ENCODE measurements around the gene CORIN. TPM values are rescaled to one million over a fixed set of nuclear protein-coding genes. Genes with fewer than 3 reads are reported as not detected.
A peak's percentile ranks its signal among the peaks of the same experiment; 100 is the strongest.

CORIN gene
- total RNA-seq, 1 donor from 2014 or later: not detected

DNA sequence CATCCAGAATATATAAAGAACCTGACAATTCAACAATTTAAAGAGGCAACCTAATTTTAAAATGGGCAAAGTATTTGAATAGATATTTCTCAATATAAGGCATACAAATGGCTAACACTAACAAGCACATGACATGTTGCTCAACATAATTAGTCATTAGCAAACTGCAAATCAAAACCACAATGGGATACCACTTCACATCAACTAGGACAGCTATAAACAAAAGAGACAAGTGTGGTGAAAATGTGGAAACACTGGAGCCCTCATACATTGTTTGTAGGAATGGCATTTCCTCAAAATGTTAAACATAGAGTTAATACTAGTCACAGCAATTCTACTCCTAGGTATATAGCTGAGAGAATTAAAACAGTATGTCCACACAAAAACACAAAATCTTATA, 96.7 kb downstream of the CORIN start:
- Histone ChIP-seq H3K27me3 (ENCODE audit: control insufficient read depth, insufficient read depth, low read length) (no peaks in the 10 kb centered on the region), H3K36me3 (ENCODE audit: control insufficient read depth, insufficient read depth, low read length) (no peaks in the 10 kb centered on the region), H3K4me3 (ENCODE audit: low read depth, low read length) (no peak overlapping the region)
- TF ChIP-seq CTCF (IDR thresholded peaks at IDR 0.05; ENCODE audit: insufficient read depth, low read length, poor library complexity, severe bottlenecking): no peak
- DNase-seq (ENCODE audit: low read depth): peak; percentile 5

GRCh38 chr4:47737326-47737725, 100.5 kb downstream of the CORIN start:
- Histone ChIP-seq H3K27me3 (ENCODE audit: control insufficient read depth, insufficient read depth, low read length) (no peaks in the 10 kb centered on the region), H3K4me3 (ENCODE audit: low read depth, low read length) (no peak overlapping the region), H3K36me3 (ENCODE audit: control insufficient read depth, insufficient read depth, low read length) (no peaks in the 10 kb centered on the region)
- no peak for TF ChIP-seq CTCF (IDR thresholded peaks at IDR 0.05; ENCODE audit: insufficient read depth, low read length, poor library complexity, severe bottlenecking)
- DNase-seq (ENCODE audit: low read depth): no peak

- Histone ChIP-seq H3K36me3 (ENCODE audit: control insufficient read depth, insufficient read depth, low read length) (no peaks in the 10 kb centered on the region), H3K27me3 (ENCODE audit: control insufficient read depth, insufficient read depth, low read length) (no peaks in the 10 kb centered on the region), H3K4me3 (ENCODE audit: low read depth, low read length) (no peak overlapping the region)
- DNase-seq (ENCODE audit: low read depth): no peak
- TF ChIP-seq CTCF (IDR thresholded peaks at IDR 0.05; ENCODE audit: insufficient read depth, low read length, poor library complexity, severe bottlenecking): no peak
These were observed 101.3 kb downstream of the CORIN start for GRCh38 chr4:47736555-47736954.

GRCh38 chr4:47736146-47736545, 101.7 kb downstream of the CORIN start:
- Histone ChIP-seq H3K4me3 (ENCODE audit: low read depth, low read length) (no peak overlapping the region), H3K36me3 (ENCODE audit: control insufficient read depth, insufficient read depth, low read length) (no peaks in the 10 kb centered on the region), H3K27me3 (ENCODE audit: control insufficient read depth, insufficient read depth, low read length) (no peaks in the 10 kb centered on the region)
- TF ChIP-seq CTCF (IDR thresholded peaks at IDR 0.05; ENCODE audit: insufficient read depth, low read length, poor library complexity, severe bottlenecking): no peak
- no peak for DNase-seq (ENCODE audit: low read depth)

DNA sequence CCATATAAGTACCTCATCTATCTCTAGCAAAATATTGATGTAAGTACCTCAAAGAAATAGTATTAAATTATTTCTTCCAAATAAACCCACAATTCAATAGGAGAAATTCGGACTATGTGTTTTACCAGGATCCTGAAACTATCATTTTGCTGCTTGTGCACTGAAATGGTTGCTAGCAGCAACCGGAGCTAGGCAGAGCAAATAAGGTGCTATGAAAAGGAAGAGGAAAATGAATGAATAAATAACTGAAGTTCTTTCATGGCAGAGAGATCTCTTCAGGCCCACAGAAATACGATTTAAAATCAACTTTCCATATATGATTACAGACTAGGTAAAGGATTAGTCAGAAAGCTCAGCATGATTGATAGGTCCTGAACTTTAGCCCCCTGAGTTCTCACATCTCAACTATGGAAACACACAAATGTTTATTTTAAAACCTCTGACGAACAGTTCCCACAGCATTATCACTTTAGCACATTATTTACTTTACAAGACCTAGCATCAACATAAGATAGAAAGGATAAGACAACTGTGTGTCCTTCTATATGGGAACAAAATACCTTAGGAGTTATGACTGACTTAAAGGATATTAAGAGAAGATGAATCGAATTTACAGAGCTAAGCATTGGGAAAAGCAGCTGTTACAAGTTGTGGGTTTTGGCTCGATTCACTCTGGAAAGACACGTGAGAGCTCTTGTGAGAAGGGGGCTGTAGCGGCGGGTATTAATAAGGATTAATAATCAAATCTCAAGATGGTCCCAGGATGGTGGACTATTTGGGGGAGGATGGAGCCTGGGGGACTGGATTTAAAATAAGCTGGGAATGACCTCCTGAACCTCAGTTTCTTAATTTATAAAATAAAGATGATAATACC, 104.3 kb downstream of the CORIN start:
- no peak for TF ChIP-seq CTCF (IDR thresholded peaks at IDR 0.05; ENCODE audit: insufficient read depth, low read length, poor library complexity, severe bottlenecking)
- no peak for DNase-seq (ENCODE audit: low read depth)
- Histone ChIP-seq H3K27me3 (ENCODE audit: control insufficient read depth, insufficient read depth, low read length) (no peaks in the 10 kb centered on the region), H3K36me3 (ENCODE audit: control insufficient read depth, insufficient read depth, low read length) (no peaks in the 10 kb centered on the region), H3K4me3 (ENCODE audit: low read depth, low read length) (no peak overlapping the region)

DNA sequence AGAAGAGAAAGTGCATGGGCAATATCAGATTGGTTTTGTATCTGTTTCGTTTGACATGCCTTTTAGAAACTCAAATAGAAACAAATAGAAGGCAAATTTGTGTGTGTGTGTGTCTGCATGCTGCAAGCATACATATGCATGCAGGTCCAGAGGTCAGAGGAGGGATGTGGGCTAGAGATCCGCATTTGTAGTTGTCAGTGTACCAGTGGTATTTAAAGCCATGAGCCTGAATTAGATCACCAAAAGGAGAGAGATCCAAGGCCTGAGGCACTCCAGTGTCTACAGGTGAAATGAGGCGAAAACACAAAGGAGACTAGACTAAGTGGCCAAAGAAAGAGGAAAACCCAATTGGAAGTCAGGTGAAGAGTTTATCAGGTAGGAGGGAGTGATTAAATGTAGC, 106.7 kb downstream of the CORIN start:
- Histone ChIP-seq H3K27me3 (ENCODE audit: control insufficient read depth, insufficient read depth, low read length) (no peaks in the 10 kb centered on the region), H3K36me3 (ENCODE audit: control insufficient read depth, insufficient read depth, low read length) (no peaks in the 10 kb centered on the region), H3K4me3 (ENCODE audit: low read depth, low read length) (no peak overlapping the region)
- TF ChIP-seq CTCF (IDR thresholded peaks at IDR 0.05; ENCODE audit: insufficient read depth, low read length, poor library complexity, severe bottlenecking): no peak
- no peak for DNase-seq (ENCODE audit: low read depth)
